NCI-H748 (cell line): Measurements from ENCODE around the gene RTL5.
A peak's percentile ranks its signal among the peaks of the same experiment; 100 is the strongest.

Experiments used
- DNase-seq: peaks from one replicate; lab custom pipeline; 2025; ENCODE audit not compliant: unreplicated experiment; lab: John Stamatoyannopoulos, UW

RTL5 gene

GRCh38 chrX:72130156-72130761 is 1.5 kb downstream of the RTL5 start:
- no peak for DNase-seq

- no peak for DNase-seq
Measured at GRCh38 chrX:72129661-72130060, 2.1 kb downstream of the RTL5 start.

- peak; percentile 26 for DNase-seq
Measured at GRCh38 chrX:72128881-72129280, 2.8 kb downstream of the RTL5 start.

GRCh38 chrX:72128183-72128834 is 3.4 kb downstream of the RTL5 start:
- DNase-seq: no peak

- no peak for DNase-seq
Measured at GRCh38 chrX:72127332-72127731, 4.4 kb downstream of the RTL5 start.

- peak; percentile 67 for DNase-seq
Measured at GRCh38 chrX:72126539-72127140, 5.1 kb downstream of the RTL5 start.

- no peak for DNase-seq
Measured at GRCh38 chrX:72126048-72126415, 5.7 kb downstream of the RTL5 start.

- DNase-seq: no peak
Measured at GRCh38 chrX:72125331-72126047, 6.2 kb downstream of the RTL5 start.

- DNase-seq: no peak
Measured at GRCh38 chrX:72124540-72125201, 7.0 kb downstream of the RTL5 start.

- no peak for DNase-seq
Measured at GRCh38 chrX:72123471-72124185, 8.1 kb downstream of the RTL5 start.

- DNase-seq: no peak
Measured at GRCh38 chrX:72122621-72123337, 8.9 kb downstream of the RTL5 start.

- DNase-seq: no peak
Measured at GRCh38 chrX:72121383-72121782, 10.3 kb downstream of the RTL5 start.

- no peak for DNase-seq
Measured at GRCh38 chrX:72120837-72121236, 10.9 kb downstream of the RTL5 start.

GRCh38 chrX:72117636-72118210 is 14.0 kb downstream of the RTL5 start:
- DNase-seq: no peak

- no peak for DNase-seq
Measured at GRCh38 chrX:72115380-72115779, 16.3 kb downstream of the RTL5 start.

GRCh38 chrX:72114807-72115206 is 16.9 kb downstream of the RTL5 start:
- no peak for DNase-seq

- DNase-seq: no peak
Measured at GRCh38 chrX:72114306-72114705, 17.4 kb downstream of the RTL5 start.

- no peak for DNase-seq
Measured at GRCh38 chrX:72113461-72113860, 18.3 kb downstream of the RTL5 start.

- no peak for DNase-seq
Measured at GRCh38 chrX:72110876-72111708, 20.6 kb downstream of the RTL5 start.
